SU-DHL-6 (cell line): ENCODE data around the gene LAT.

Experiments used
- H2AFZ ChIP-seq: fragments of 200-600 bp; sonication (generic); 2 replicates; pipeline ENCODE4 v1.6.1; 2014; ENCODE audit warnings: low read depth, mild to moderate bottlenecking, moderate library complexity, mixed read lengths, antibody characterized with exemption, low read length; ENCODE audit not compliant: severe bottlenecking
- H3F3A ChIP-seq: fragments of 200-600 bp; shearing (Covaris generic); 2 replicates; pipeline ENCODE4 v1.6.0; 2016; ENCODE audit warnings: antibody characterized with exemption, mild to moderate bottlenecking; ENCODE audit not compliant: insufficient read depth
- H3K27ac ChIP-seq: fragments of 200-600 bp; sonication (generic); 2 replicates; pipeline ENCODE4 v1.5.1; 2016; ENCODE audit warnings: low read depth, mild to moderate bottlenecking, low read length, moderate library complexity, mixed read lengths
- H3K27me3 ChIP-seq: fragments of 200-600 bp; sonication (generic), shearing (Covaris generic); 2 replicates; pipeline ENCODE4 v1.6.0; 2014; ENCODE audit warnings: mild to moderate bottlenecking, low read length
- H3K36me3 ChIP-seq: fragments of 200-600 bp; sonication (generic); 2 replicates; pipeline ENCODE4 v1.6.1; 2014; ENCODE audit warnings: mild to moderate bottlenecking, low read length, mixed read lengths
- H3K4me2 ChIP-seq: fragments of 300-600, 200-600 bp; shearing (Covaris generic), sonication (generic); 2 replicates; pipeline ENCODE4 v1.6.0; 2014; ENCODE audit warnings: low read length, low read depth, mild to moderate bottlenecking; ENCODE audit not compliant: poor library complexity, severe bottlenecking
- H3K4me3 ChIP-seq: fragments of 200-600 bp; sonication (generic); 2 replicates; pipeline ENCODE4 v1.5.1; 2014; ENCODE audit warnings: antibody characterized with exemption, low read length, mild to moderate bottlenecking, mixed read lengths; ENCODE audit not compliant: insufficient read depth, poor library complexity, severe bottlenecking
- H3K79me2 ChIP-seq: fragments of 200-600 bp; sonication (generic); 2 replicates; pipeline ENCODE4 v1.6.1; 2014; ENCODE audit warnings: mild to moderate bottlenecking, low read length, moderate library complexity; ENCODE audit not compliant: insufficient read depth
- H3K9ac ChIP-seq: fragments of 200-600 bp; sonication (generic); 2 replicates; pipeline ENCODE4 v1.7.0; 2014; ENCODE audit warnings: mild to moderate bottlenecking, low read length
- H3K9me2 ChIP-seq: fragments of 200-600 bp; sonication (generic); replicated peaks from 2 replicates; pipeline ENCODE4 v1.6.1; 2014; ENCODE audit warnings: low read length; ENCODE audit not compliant: insufficient read depth
- H3K9me3 ChIP-seq: fragments of 200-600 bp; sonication (generic); 2 replicates; pipeline ENCODE4 v1.6.1; 2014; ENCODE audit warnings: low read length, mixed read lengths; ENCODE audit not compliant: insufficient read depth
- H4K20me1 ChIP-seq: fragments of 200-600 bp; sonication (generic); 2 replicates; pipeline ENCODE4 v1.6.1; 2014; ENCODE audit warnings: low read depth, mild to moderate bottlenecking, antibody characterized with exemption, low read length, moderate library complexity, mixed read lengths
- CTCF ChIP-seq: fragments of 200-600 bp; sonication (generic); IDR thresholded peaks from one replicate; pipeline ENCODE4 v1.5.1; 2017; ENCODE audit warnings: antibody characterized with exemption, mild to moderate bottlenecking, low read length, moderate library complexity; ENCODE audit not compliant: insufficient read depth, poor library complexity, severe bottlenecking
- EZH2phosphoT487 ChIP-seq: fragments of 200-600 bp; sonication (generic), shearing (Covaris generic); conservative IDR thresholded peaks from 2 replicates; pipeline ENCODE4 v1.6.1; 2018; ENCODE audit warnings: mild to moderate bottlenecking, antibody characterized with exemption, low read length, moderate library complexity, mixed read lengths

LAT gene

GRCh38 chr16:29011112-29011511 lies 26.3 kb downstream of the LAT start:
- Histone ChIP-seq H3K79me2 (no peaks in the 10 kb centered on the region), H3K4me2 (no peak overlapping the region), H3F3A (no peaks in the 10 kb centered on the region), H3K9me3 (no peaks in the 10 kb centered on the region), H3K9me2 (no peaks in the 10 kb centered on the region), H3K27me3 (no peaks in the 10 kb centered on the region), H3K9ac (no peak overlapping the region), H3K36me3 (no peaks in the 10 kb centered on the region), H4K20me1 (no peaks in the 10 kb centered on the region), H2AFZ (no peak overlapping the region), H3K27ac (no peak overlapping the region), H3K4me3 (no peak overlapping the region)
- no peak for TF ChIP-seq CTCF
- no peak for TF ChIP-seq EZH2phosphoT487

GRCh38 chr16:29011851-29012250 lies 27.0 kb downstream of the LAT start:
- Histone ChIP-seq H2AFZ (no peak overlapping the region), H3K9me3 (no peaks in the 10 kb centered on the region), H3K9ac (no peak overlapping the region), H3K9me2 (no peaks in the 10 kb centered on the region), H3K79me2 (no peaks in the 10 kb centered on the region), H3K27me3 (no peaks in the 10 kb centered on the region), H4K20me1 (no peaks in the 10 kb centered on the region), H3K4me3 (no peak overlapping the region), H3K4me2 (no peak overlapping the region), H3F3A (no peaks in the 10 kb centered on the region), H3K36me3 (no peaks in the 10 kb centered on the region), H3K27ac (no peak overlapping the region)
- no peak for TF ChIP-seq EZH2phosphoT487
- TF ChIP-seq CTCF: no peak

GRCh38 chr16:29012913-29013553 lies 28.2 kb downstream of the LAT start:
- no peak overlapping the region for H2AFZ ChIP-seq
- H3F3A ChIP-seq: no peaks in the 10 kb centered on the region
- H3K27ac ChIP-seq: no peak overlapping the region
- no peak overlapping the region for H3K4me2 ChIP-seq
- H4K20me1 ChIP-seq: no peaks in the 10 kb centered on the region
- no peak overlapping the region for H3K9ac ChIP-seq
- no peaks in the 10 kb centered on the region for H3K36me3 ChIP-seq
- H3K4me3 ChIP-seq: no peak overlapping the region
- no peaks in the 10 kb centered on the region for H3K79me2 ChIP-seq
- no peak for TF ChIP-seq EZH2phosphoT487
- no peaks in the 10 kb centered on the region for H3K9me2 ChIP-seq
- no peaks in the 10 kb centered on the region for H3K27me3 ChIP-seq
- no peaks in the 10 kb centered on the region for H3K9me3 ChIP-seq

- no peaks in the 10 kb centered on the region for H3F3A ChIP-seq
- no peaks in the 10 kb centered on the region for H4K20me1 ChIP-seq
- H3K9ac ChIP-seq: no peak overlapping the region
- no peaks in the 10 kb centered on the region for H3K36me3 ChIP-seq
- H3K27ac ChIP-seq: no peak overlapping the region
- TF ChIP-seq CTCF: no peak
- TF ChIP-seq EZH2phosphoT487: no peak
- no peaks in the 10 kb centered on the region for H3K27me3 ChIP-seq
- no peaks in the 10 kb centered on the region for H3K9me3 ChIP-seq
- no peak overlapping the region for H2AFZ ChIP-seq
- H3K4me2 ChIP-seq: no peak overlapping the region
- no peaks in the 10 kb centered on the region for H3K79me2 ChIP-seq
- no peaks in the 10 kb centered on the region for H3K9me2 ChIP-seq
- no peak overlapping the region for H3K4me3 ChIP-seq
These were observed 29.8 kb downstream of the LAT start for GRCh38 chr16:29014561-29015069.
